HEK293 (cell line): ENCODE results near the gene SNX33.

Experiments
- CTCF ChIA-PET: fragments of 350-600 bp; formaldehyde crosslinking; extraction: SDS; loops from one replicate; lab custom pipeline; 2021; ENCODE audit warnings: antibody characterized with exemption; lab: Yijun Ruan, JAX
- POLR2A ChIA-PET: fragments of 300-600 bp; formaldehyde crosslinking; extraction: SDS; loops from one replicate; lab custom pipeline; 2020; ENCODE audit warnings: antibody characterized with exemption, inconsistent platforms; lab: Yijun Ruan, JAX
- H3K27ac ChIP-seq: fragments of 200-500 bp; sonication (Bioruptor generic); 2 replicates; pipeline ENCODE4 v1.5.1; 2014; ENCODE audit warnings: low read depth, low read length, control low read depth, inconsistent platforms; ENCODE audit errors: extremely low read depth
- H3K36me3 ChIP-seq, 2 experiments: fragments of 200-500 bp in 1 of 2; sonication (Bioruptor generic) in 1 of 2; 1 replicate in 1 of 2; 2 replicates in 1 of 2; pipeline ENCODE4 v1.5.1; 2014 to 2017; ENCODE audit warnings: inconsistent platforms in 2 of 2, low read length in 2 of 2; ENCODE audit not compliant: control insufficient read depth in 2 of 2, insufficient read depth in 1 of 2
- H3K4me1 ChIP-seq: fragments of 200-500 bp; sonication (Bioruptor generic); 2 replicates; pipeline ENCODE4 v1.5.1; 2014; ENCODE audit warnings: mild to moderate bottlenecking, low read length, inconsistent platforms; ENCODE audit not compliant: control insufficient read depth, insufficient read depth
- H3K4me3 ChIP-seq: 2 replicates; pipeline ENCODE4 v1.5.1; 2011; ENCODE audit warnings: low read depth, mild to moderate bottlenecking, control low read depth, low read length, moderate library complexity
- H3K9me3 ChIP-seq: fragments of 200-500 bp; sonication (Bioruptor generic); 2 replicates; pipeline ENCODE4 v1.5.1; 2014; ENCODE audit warnings: low read depth, low read length, inconsistent platforms; ENCODE audit not compliant: control insufficient read depth, insufficient read depth
- GLI4 ChIP-seq: fragments of 450-650 bp; formaldehyde crosslinking; IDR thresholded peaks from 2 replicates; pipeline ENCODE4 v1.5.1; 2016; ENCODE audit warnings: missing biosample characterization, missing genetic modification characterization
- KLF16 ChIP-seq: fragments of 450-650 bp; formaldehyde crosslinking; IDR thresholded peaks from 2 replicates; pipeline ENCODE4 v1.5.1; 2017; ENCODE audit warnings: missing biosample characterization, missing genetic modification characterization
- OSR2 ChIP-seq: fragments of 450-650 bp; formaldehyde crosslinking; IDR thresholded peaks from 2 replicates; pipeline ENCODE4 v1.5.1; 2016; ENCODE audit warnings: missing biosample characterization, missing genetic modification characterization
- SETDB1 ChIP-seq: IDR thresholded peaks from one replicate; pipeline ENCODE4 v1.6.1; 2017; ENCODE audit warnings: mild to moderate bottlenecking, low read length, moderate library complexity, mixed read lengths; ENCODE audit not compliant: insufficient read length
- ZFHX2 ChIP-seq: fragments of 450-650 bp; formaldehyde crosslinking; conservative IDR thresholded peaks from 2 replicates; pipeline ENCODE4 v1.5.1; 2016; ENCODE audit warnings: missing biosample characterization, missing genetic modification characterization
- ZIC2 ChIP-seq: fragments of 450-650 bp; formaldehyde crosslinking; IDR thresholded peaks from 2 replicates; pipeline ENCODE4 v1.5.1; 2016; ENCODE audit warnings: missing biosample characterization, missing genetic modification characterization
- ZNF155 ChIP-seq: fragments of 450-650 bp; formaldehyde crosslinking; IDR thresholded peaks from 2 replicates; pipeline ENCODE4 v1.5.1; 2016; ENCODE audit warnings: missing biosample characterization, missing genetic modification characterization
- ZNF174 ChIP-seq: fragments of 450-650 bp; formaldehyde crosslinking; IDR thresholded peaks from 2 replicates; pipeline ENCODE4 v1.5.0; 2017; ENCODE audit warnings: missing biosample characterization, mild to moderate bottlenecking, missing genetic modification characterization
- ZNF202 ChIP-seq: fragments of 450-650 bp; formaldehyde crosslinking; IDR thresholded peaks from 2 replicates; pipeline ENCODE4 v1.5.1; 2016; ENCODE audit warnings: missing biosample characterization, missing genetic modification characterization, borderline replicate concordance
- ZNF335 ChIP-seq: fragments of 450-650 bp; formaldehyde crosslinking; conservative IDR thresholded peaks from 2 replicates; pipeline ENCODE4 v1.5.1; 2016; ENCODE audit warnings: missing biosample characterization, missing genetic modification characterization
- ZNF391 ChIP-seq: fragments of 450-650 bp; formaldehyde crosslinking; IDR thresholded peaks from 2 replicates; pipeline ENCODE4 v1.5.1; 2016; ENCODE audit warnings: low read depth, missing biosample characterization, missing genetic modification characterization, borderline replicate concordance
- ZNF423 ChIP-seq: fragments of 450-650 bp; formaldehyde crosslinking; IDR thresholded peaks from 2 replicates; pipeline ENCODE4 v1.5.1; 2016; ENCODE audit warnings: missing biosample characterization, missing genetic modification characterization
- ZNF433 ChIP-seq: fragments of 450-650 bp; formaldehyde crosslinking; IDR thresholded peaks from 2 replicates; pipeline ENCODE4 v1.5.1; 2016; ENCODE audit warnings: missing biosample characterization, missing genetic modification characterization, low read depth
- ZNF621 ChIP-seq: fragments of 450-650 bp; formaldehyde crosslinking; IDR thresholded peaks from 2 replicates; pipeline ENCODE4 v1.5.1; 2017; ENCODE audit warnings: missing biosample characterization, missing genetic modification characterization
- ZNF629 ChIP-seq: fragments of 450-650 bp; formaldehyde crosslinking; IDR thresholded peaks from 2 replicates; pipeline ENCODE4 v1.5.1; 2017; ENCODE audit warnings: missing biosample characterization, missing genetic modification characterization
- ZNF707 ChIP-seq: fragments of 450-650 bp; formaldehyde crosslinking; IDR thresholded peaks from 2 replicates; pipeline ENCODE4 v1.5.1; 2016; ENCODE audit warnings: missing biosample characterization, missing genetic modification characterization
- ZNF768 ChIP-seq: fragments of 450-650 bp; formaldehyde crosslinking; IDR thresholded peaks from 2 replicates; pipeline ENCODE4 v1.5.1; 2018; ENCODE audit warnings: missing biosample characterization, mild to moderate bottlenecking, missing genetic modification characterization
- ZNF777 ChIP-seq: fragments of 450-650 bp; formaldehyde crosslinking; IDR thresholded peaks from 2 replicates; pipeline ENCODE4 v1.5.1; 2017; ENCODE audit warnings: missing biosample characterization, missing genetic modification characterization, borderline replicate concordance
- ZNF792 ChIP-seq: fragments of 450-650 bp; formaldehyde crosslinking; IDR thresholded peaks from 2 replicates; pipeline ENCODE4 v1.5.1; 2016; ENCODE audit warnings: missing biosample characterization, missing genetic modification characterization
- TF ChIP-seq, protein P1 (sequence below): fragments of 450-650 bp; formaldehyde crosslinking; IDR thresholded peaks from 2 replicates; pipeline ENCODE4 v1.5.1; 2016; ENCODE audit warnings: missing biosample characterization, missing genetic modification characterization, borderline replicate concordance
- TF ChIP-seq, protein P2 (sequence below): fragments of 450-650 bp; formaldehyde crosslinking; IDR thresholded peaks from 2 replicates; pipeline ENCODE4 v1.5.1; 2016; ENCODE audit warnings: missing biosample characterization, missing genetic modification characterization
- TF ChIP-seq, protein P3 (sequence below): fragments of 450-650 bp; formaldehyde crosslinking; IDR thresholded peaks from 2 replicates; pipeline ENCODE4 v1.5.1; 2016; ENCODE audit warnings: missing biosample characterization, missing genetic modification characterization
- TF ChIP-seq, protein P4 (sequence below): fragments of 450-650 bp; IDR thresholded peaks from 2 replicates; pipeline ENCODE4 v1.5.1; 2018; ENCODE audit warnings: missing biosample characterization, missing genetic modification characterization
- TF ChIP-seq, protein P5 (sequence below): fragments of 450-650 bp; formaldehyde crosslinking; optimal IDR thresholded peaks from 2 replicates; pipeline ENCODE3; 2016; ENCODE audit warnings: missing biosample characterization, mild to moderate bottlenecking, missing genetic modification characterization

The SNX33 gene, protein sequence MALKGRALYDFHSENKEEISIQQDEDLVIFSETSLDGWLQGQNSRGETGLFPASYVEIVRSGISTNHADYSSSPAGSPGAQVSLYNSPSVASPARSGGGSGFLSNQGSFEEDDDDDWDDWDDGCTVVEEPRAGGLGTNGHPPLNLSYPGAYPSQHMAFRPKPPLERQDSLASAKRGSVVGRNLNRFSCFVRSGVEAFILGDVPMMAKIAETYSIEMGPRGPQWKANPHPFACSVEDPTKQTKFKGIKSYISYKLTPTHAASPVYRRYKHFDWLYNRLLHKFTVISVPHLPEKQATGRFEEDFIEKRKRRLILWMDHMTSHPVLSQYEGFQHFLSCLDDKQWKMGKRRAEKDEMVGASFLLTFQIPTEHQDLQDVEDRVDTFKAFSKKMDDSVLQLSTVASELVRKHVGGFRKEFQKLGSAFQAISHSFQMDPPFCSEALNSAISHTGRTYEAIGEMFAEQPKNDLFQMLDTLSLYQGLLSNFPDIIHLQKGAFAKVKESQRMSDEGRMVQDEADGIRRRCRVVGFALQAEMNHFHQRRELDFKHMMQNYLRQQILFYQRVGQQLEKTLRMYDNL

DNA sequence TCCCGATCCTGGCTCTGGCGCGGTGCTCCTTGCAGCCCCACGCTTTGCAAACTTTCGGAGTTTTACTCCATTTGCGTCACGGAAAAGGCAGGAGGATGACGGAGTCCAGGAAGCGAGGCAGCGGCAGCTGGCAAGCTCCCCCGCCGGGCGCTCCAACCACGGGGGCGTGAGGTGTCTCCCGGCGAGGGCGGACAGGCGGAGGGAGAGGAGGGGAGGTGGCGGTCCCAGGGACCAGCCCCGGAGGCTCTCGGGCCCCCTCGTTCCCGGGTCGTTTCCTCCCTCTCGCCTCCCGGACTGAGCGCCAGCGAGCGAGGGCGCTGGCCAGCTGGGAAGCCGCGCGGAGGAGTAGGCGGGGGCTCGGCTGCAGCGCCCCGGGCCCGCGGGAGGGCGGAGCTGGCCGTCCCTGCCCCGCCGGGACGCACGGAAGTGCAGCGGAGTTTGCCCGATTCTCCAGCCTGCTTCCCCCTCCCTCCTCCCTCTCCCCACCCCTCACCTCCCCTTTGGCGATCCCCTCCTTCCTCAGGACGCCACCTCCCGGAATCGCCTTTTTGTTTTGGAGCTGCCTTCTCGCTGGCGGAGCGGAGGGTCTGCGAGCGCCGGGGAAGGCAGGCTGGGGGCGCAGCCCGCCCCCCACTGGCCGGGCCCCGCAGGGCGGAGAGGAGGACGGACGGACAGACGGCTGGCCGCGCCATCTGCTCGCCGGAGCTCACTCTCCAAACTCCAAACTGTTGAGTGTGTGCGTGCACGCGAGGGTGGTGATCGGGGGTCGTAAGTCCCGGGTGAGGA, at the start of gene SNX33:
Gene SNX33, plus strand, starts transcription at position 543 of the 786 bp plus-strand sequence. CDS start 1,191 bp downstream, outside the sequence.
- peaks cover 0 to 10% of the 10 kb centered on the region in 2 experiments; a peak in 1 of 3 replicates for H3K36me3 ChIP-seq
- CTCF ChIA-PET = interaction anchor here (0.6 to 2.9 kb wide), 18 partner anchors 11 to 339 kb away, joined by 3 to 22 read pairs (median 4); partner anchors contain the start of genes MAN2C1 and SNUPN
- no peaks in the 10 kb centered on the region for H3K4me1 ChIP-seq
- POLR2A ChIA-PET = interaction anchor here (0.5 to 2.6 kb wide), 19 partner anchors 9 to 1618 kb away, joined by 3 to 24 read pairs (median 7); partner anchors contain the start of genes MAN2C1, PTPN9, SIN3A and SNUPN
- peak within 1 kb of the TSS; percentile 74; the same call in 1 of the 2 replicates for H3K27ac ChIP-seq
- H3K9me3 ChIP-seq = no peaks in the 10 kb centered on the region
- H3K4me3 ChIP-seq = peak within 1 kb of the TSS; percentile 73
- TF ChIP-seq ZNF155 = no peak
- no peak; the same call in none of the 2 replicates for TF ChIP-seq KLF16
- TF ChIP-seq ZNF174 = no peak
- TF ChIP-seq ZNF629 (tag by site-specific recombination) = peak; percentile 95
- peak; percentile 93 for TF ChIP-seq ZNF335 (tag by site-specific recombination)
- 0 out of 2 replicates have a peak, but pooled peaks have one; percentile 34 for TF ChIP-seq OSR2
- no peak for TF ChIP-seq SETDB1
- TF ChIP-seq ZNF621 (tag by site-specific recombination) = no peak
- TF ChIP-seq, protein P1, sequence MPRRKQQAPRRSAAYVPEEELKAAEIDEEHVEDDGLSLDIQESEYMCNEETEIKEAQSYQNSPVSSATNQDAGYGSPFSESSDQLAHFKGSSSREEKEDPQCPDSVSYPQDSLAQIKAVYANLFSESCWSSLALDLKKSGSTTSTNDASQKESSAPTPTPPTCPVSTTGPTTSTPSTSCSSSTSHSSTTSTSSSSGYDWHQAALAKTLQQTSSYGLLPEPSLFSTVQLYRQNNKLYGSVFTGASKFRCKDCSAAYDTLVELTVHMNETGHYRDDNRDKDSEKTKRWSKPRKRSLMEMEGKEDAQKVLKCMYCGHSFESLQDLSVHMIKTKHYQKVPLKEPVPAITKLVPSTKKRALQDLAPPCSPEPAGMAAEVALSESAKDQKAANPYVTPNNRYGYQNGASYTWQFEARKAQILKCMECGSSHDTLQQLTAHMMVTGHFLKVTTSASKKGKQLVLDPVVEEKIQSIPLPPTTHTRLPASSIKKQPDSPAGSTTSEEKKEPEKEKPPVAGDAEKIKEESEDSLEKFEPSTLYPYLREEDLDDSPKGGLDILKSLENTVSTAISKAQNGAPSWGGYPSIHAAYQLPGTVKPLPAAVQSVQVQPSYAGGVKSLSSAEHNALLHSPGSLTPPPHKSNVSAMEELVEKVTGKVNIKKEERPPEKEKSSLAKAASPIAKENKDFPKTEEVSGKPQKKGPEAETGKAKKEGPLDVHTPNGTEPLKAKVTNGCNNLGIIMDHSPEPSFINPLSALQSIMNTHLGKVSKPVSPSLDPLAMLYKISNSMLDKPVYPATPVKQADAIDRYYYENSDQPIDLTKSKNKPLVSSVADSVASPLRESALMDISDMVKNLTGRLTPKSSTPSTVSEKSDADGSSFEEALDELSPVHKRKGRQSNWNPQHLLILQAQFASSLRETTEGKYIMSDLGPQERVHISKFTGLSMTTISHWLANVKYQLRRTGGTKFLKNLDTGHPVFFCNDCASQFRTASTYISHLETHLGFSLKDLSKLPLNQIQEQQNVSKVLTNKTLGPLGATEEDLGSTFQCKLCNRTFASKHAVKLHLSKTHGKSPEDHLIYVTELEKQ (tag by site-specific recombination) = no peak; the same call in 1 of the 2 replicates
- peak; percentile 98 for TF ChIP-seq ZFHX2 (tag by site-specific recombination)
- no peak for TF ChIP-seq ZNF433
- peak; percentile 54; the same call in 1 of the 2 replicates for TF ChIP-seq ZNF777 (tag by site-specific recombination)
- TF ChIP-seq ZNF423 = no peak
- TF ChIP-seq ZNF202 (tag by site-specific recombination) = no peak
- peak; percentile 71; the same call in 1 of the 2 replicates for TF ChIP-seq ZNF391 (tag by site-specific recombination)
- TF ChIP-seq, protein P2, sequence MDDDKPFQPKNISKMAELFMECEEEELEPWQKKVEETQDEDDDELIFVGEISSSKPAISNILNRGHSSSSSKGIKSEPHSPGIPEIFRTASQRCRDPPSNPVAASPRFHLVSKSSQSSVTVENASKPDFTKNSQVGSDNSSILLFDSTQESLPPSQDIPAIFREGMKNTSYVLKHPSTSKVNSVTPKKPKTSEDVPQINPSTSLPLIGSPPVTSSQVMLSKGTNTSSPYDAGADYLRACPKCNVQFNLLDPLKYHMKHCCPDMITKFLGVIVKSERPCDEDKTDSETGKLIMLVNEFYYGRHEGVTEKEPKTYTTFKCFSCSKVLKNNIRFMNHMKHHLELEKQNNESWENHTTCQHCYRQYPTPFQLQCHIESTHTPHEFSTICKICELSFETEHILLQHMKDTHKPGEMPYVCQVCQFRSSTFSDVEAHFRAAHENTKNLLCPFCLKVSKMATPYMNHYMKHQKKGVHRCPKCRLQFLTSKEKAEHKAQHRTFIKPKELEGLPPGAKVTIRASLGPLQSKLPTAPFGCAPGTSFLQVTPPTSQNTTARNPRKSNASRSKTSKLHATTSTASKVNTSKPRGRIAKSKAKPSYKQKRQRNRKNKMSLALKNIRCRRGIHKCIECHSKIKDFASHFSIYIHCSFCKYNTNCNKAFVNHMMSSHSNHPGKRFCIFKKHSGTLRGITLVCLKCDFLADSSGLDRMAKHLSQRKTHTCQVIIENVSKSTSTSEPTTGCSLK (tag by site-specific recombination) = no peak
- TF ChIP-seq, protein P3, sequence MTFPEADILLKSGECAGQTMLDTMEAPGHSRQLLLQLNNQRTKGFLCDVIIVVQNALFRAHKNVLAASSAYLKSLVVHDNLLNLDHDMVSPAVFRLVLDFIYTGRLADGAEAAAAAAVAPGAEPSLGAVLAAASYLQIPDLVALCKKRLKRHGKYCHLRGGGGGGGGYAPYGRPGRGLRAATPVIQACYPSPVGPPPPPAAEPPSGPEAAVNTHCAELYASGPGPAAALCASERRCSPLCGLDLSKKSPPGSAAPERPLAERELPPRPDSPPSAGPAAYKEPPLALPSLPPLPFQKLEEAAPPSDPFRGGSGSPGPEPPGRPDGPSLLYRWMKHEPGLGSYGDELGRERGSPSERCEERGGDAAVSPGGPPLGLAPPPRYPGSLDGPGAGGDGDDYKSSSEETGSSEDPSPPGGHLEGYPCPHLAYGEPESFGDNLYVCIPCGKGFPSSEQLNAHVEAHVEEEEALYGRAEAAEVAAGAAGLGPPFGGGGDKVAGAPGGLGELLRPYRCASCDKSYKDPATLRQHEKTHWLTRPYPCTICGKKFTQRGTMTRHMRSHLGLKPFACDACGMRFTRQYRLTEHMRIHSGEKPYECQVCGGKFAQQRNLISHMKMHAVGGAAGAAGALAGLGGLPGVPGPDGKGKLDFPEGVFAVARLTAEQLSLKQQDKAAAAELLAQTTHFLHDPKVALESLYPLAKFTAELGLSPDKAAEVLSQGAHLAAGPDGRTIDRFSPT = peak; percentile 69
- TF ChIP-seq, protein P4, sequence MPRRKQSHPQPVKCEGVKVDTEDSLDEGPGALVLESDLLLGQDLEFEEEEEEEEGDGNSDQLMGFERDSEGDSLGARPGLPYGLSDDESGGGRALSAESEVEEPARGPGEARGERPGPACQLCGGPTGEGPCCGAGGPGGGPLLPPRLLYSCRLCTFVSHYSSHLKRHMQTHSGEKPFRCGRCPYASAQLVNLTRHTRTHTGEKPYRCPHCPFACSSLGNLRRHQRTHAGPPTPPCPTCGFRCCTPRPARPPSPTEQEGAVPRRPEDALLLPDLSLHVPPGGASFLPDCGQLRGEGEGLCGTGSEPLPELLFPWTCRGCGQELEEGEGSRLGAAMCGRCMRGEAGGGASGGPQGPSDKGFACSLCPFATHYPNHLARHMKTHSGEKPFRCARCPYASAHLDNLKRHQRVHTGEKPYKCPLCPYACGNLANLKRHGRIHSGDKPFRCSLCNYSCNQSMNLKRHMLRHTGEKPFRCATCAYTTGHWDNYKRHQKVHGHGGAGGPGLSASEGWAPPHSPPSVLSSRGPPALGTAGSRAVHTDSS (tag by site-specific recombination) = 0 out of 2 replicates have a peak, but pooled peaks have one; percentile 11
- peak; percentile 44; the same call in 1 of the 2 replicates for TF ChIP-seq GLI4
- no peak for TF ChIP-seq ZNF768 (tag by site-specific recombination)
- TF ChIP-seq, protein P5, sequence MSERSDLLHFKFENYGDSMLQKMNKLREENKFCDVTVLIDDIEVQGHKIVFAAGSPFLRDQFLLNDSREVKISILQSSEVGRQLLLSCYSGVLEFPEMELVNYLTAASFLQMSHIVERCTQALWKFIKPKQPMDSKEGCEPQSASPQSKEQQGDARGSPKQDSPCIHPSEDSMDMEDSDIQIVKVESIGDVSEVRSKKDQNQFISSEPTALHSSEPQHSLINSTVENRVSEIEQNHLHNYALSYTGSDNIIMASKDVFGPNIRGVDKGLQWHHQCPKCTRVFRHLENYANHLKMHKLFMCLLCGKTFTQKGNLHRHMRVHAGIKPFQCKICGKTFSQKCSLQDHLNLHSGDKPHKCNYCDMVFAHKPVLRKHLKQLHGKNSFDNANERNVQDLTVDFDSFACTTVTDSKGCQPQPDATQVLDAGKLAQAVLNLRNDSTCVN (tag by site-specific recombination) = peak; percentile 83
- TF ChIP-seq ZIC2 = peak; percentile 85
- no peak for TF ChIP-seq ZNF707 (tag by site-specific recombination)
- TF ChIP-seq ZNF792 (tag by site-specific recombination) = no peak
